SK-N-SH (cell line): ENCODE measurements around the gene NDUFAF8. TPM values are rescaled to one million over a fixed set of nuclear protein-coding genes. Genes with fewer than 3 reads are reported as not detected.

Experiments
- CTCF ChIA-PET: fragments of 300-600, 350-600 bp; formaldehyde crosslinking; extraction: SDS; loops from one replicate; lab custom pipeline; 2021; lab: Yijun Ruan, JAX
- POLR2A ChIA-PET: fragments of 350-600 bp; sonication (Branson Sonifier 250); formaldehyde crosslinking; extraction: SDS; loops from one replicate; lab custom pipeline; 2020; ENCODE audit warnings: antibody characterized with exemption, inconsistent platforms; lab: Yijun Ruan, JAX
- DNase-seq: peaks from one replicate; pipeline ENCODE4 v3.0.0; 2012
- H2AFZ ChIP-seq: fragments of 200-600 bp; sonication (generic); 2 replicates; pipeline ENCODE4 v1.8.1; 2016; ENCODE audit warnings: antibody characterized with exemption, mild to moderate bottlenecking, low read depth
- H3F3A ChIP-seq: fragments of 200-600 bp; sonication (generic); replicated peaks from 2 replicates; pipeline ENCODE3; 2016; ENCODE audit warnings: antibody characterized with exemption, mild to moderate bottlenecking; ENCODE audit not compliant: insufficient read depth
- H3K27ac ChIP-seq, 2 experiments: fragments of 200-500 bp in 1 of 2; fragments of 200-600 bp in 1 of 2; sonication (Bioruptor generic) in 1 of 2; sonication (generic), shearing (Covaris generic) in 1 of 2; 2 replicates each; pipeline versions ENCODE4 v1.5.1 to v1.6.1; 2014 to 2016; ENCODE audit warnings: low read depth in 2 of 2, inconsistent platforms in 1 of 2, low read length in 1 of 2, mild to moderate bottlenecking in 1 of 2, mixed read lengths in 1 of 2
- H3K27me3 ChIP-seq: fragments of 200-600 bp; sonication (generic), shearing (Covaris generic); 2 replicates; pipeline ENCODE4 v1.6.1; 2016; ENCODE audit warnings: mixed run types; ENCODE audit not compliant: insufficient read depth
- H3K36me3 ChIP-seq, 2 experiments: fragments of 200-500 bp in 1 of 2; fragments of 200-600 bp in 1 of 2; sonication (Bioruptor generic) in 1 of 2; sonication (generic) in 1 of 2; replicated peaks in 1 of 2; 2 replicates each; pipeline versions ENCODE3 to v1.5.1; 2014 to 2016; ENCODE audit warnings: low read length in 1 of 2, mild to moderate bottlenecking in 1 of 2; ENCODE audit not compliant: insufficient read depth in 2 of 2, control insufficient read depth in 1 of 2
- H3K4me1 ChIP-seq, 2 experiments: fragments of 200-500 bp in 1 of 2; fragments of 200-600 bp in 1 of 2; sonication (Bioruptor generic) in 1 of 2; sonication (generic), shearing (Covaris generic) in 1 of 2; 2 replicates each; pipeline versions ENCODE4 v1.5.1 to v1.6.1; 2014 to 2016; ENCODE audit warnings: low read depth in 1 of 2, low read length in 1 of 2, mixed run types in 1 of 2; ENCODE audit not compliant: insufficient read depth in 2 of 2, control insufficient read depth in 1 of 2
- H3K4me2 ChIP-seq: fragments of 200-600 bp; sonication (generic), shearing (Covaris generic); 2 replicates; pipeline ENCODE4 v1.6.1; 2017; ENCODE audit warnings: mixed run types
- H3K4me3 ChIP-seq, 2 experiments: fragments of 200-500 bp in 1 of 2; fragments of 200-600 bp in 1 of 2; sonication (Bioruptor generic) in 1 of 2; sonication (generic), shearing (Covaris generic) in 1 of 2; 2 replicates each; pipeline versions ENCODE4 v1.5.1 to v1.8.1; 2014 to 2016; ENCODE audit warnings: low read depth in 2 of 2, inconsistent platforms in 1 of 2, low read length in 1 of 2, mild to moderate bottlenecking in 1 of 2, mixed read lengths in 1 of 2, moderate library complexity in 1 of 2
- H3K79me2 ChIP-seq: fragments of 200-600 bp; sonication (generic); 2 replicates; pipeline ENCODE4 v1.8.1; 2017; ENCODE audit warnings: mild to moderate bottlenecking; ENCODE audit not compliant: insufficient read depth
- H3K9ac ChIP-seq: fragments of 200-600 bp; sonication (generic); 2 replicates; pipeline ENCODE4 v1.6.1; 2017; ENCODE audit warnings: mixed run types
- H3K9me2 ChIP-seq: fragments of 200-600 bp; sonication (generic); 2 replicates; pipeline ENCODE4 v1.6.1; 2017; ENCODE audit warnings: mixed run types
- H3K9me3 ChIP-seq: fragments of 200-600 bp; sonication (generic); 2 replicates; pipeline ENCODE4 v1.6.1; 2017; ENCODE audit warnings: mixed run types, mild to moderate bottlenecking, moderate library complexity
- H4K20me1 ChIP-seq: fragments of 200-600 bp; sonication (generic); 2 replicates; pipeline ENCODE4 v1.6.1; 2017; ENCODE audit warnings: mild to moderate bottlenecking, mixed run types; ENCODE audit not compliant: insufficient read depth
- EP300 ChIP-seq, 2 experiments: IDR thresholded peaks; 2 replicates each; pipeline versions ENCODE4 v1.4.0 to v1.6.1; 2012; ENCODE audit warnings: borderline replicate concordance in 1 of 2, low read depth in 1 of 2, low read length in 1 of 2
- MEF2A ChIP-seq: IDR thresholded peaks from 2 replicates; pipeline ENCODE4 v1.4.0; 2012; ENCODE audit warnings: low read depth, borderline replicate concordance
- REST ChIP-seq: IDR thresholded peaks from 2 replicates; pipeline ENCODE4 v1.6.1; 2012; ENCODE audit warnings: mild to moderate bottlenecking, low read depth, low read length, moderate library complexity
- TAF1 ChIP-seq: IDR thresholded peaks from 2 replicates; pipeline ENCODE4 v1.6.1; 2012; ENCODE audit warnings: low read depth, mild to moderate bottlenecking, low read length, moderate library complexity, borderline replicate concordance
- USF2 ChIP-seq: fragments of 150-350 bp; IDR thresholded peaks from 2 replicates; pipeline ENCODE4 v1.6.1; 2017; ENCODE audit warnings: antibody characterized with exemption, low read length, low read depth, borderline replicate concordance
- YY1 ChIP-seq: IDR thresholded peaks from 2 replicates; pipeline ENCODE4 v1.4.0; 2012; ENCODE audit warnings: low read depth, mild to moderate bottlenecking
- WGBS: methylation state at CpG from one replicate; pipeline ENCODE4 v1.1.6; 2017; ENCODE audit warnings: low lambda C conversion rate; 5-methylcytosine and 5-hydroxymethylcytosine counted together
- polyA plus RNA-seq, 3 experiments: library from polyadenylated mRNA; depleted of rRNA; stranded (reverse); fragments of >200 nt; gene quantifications; 2 replicates each; pipeline ENCODE4 v1.2.3, GENCODE V29; 2012

NDUFAF8 gene
- polyA plus RNA-seq, 1 of the 3 experiments (the other 2 are of a cell fraction): 229 TPM

- ChIA-PET CTCF (interaction anchor here (1.1 to 12.8 kb wide), 6 partner anchors 11 to 217 kb away, joined by 3 to 133 read pairs (median 15); no protein-coding TSS in a partner anchor), POLR2A (interaction anchor here (2.3 kb wide), 1 partner anchor 18 kb away, joined by 7 read pairs; the partner anchor contains the start of gene CEP131)
Observed at GRCh38 chr17:81241203-81241602, 2.1 kb downstream of the NDUFAF8 start.

More at GRCh38 chr17:81241203-81241602, 2.1 kb downstream of the NDUFAF8 start:
- Histone ChIP-seq H3K4me1 (peaks cover 0 to 57% of the 10 kb centered on the region in 2 experiments; a peak in 2 of 4 replicates), H3F3A (peaks cover 4% of the 10 kb centered on the region)
- TF ChIP-seq TAF1 (no peak), REST (no peak), EP300 (IDR thresholded peaks at IDR 0.05; ENCODE audit: borderline replicate concordance in 1 of 2, low read depth in 1 of 2, low read length in 1 of 2) (no peak), MEF2A (no peak), YY1 (no peak), USF2 (no peak)
- TF ChIP-seq, all 33 proteins: peak for 0
- H3K27me3 ChIP-seq: no peaks in the 10 kb centered on the region
- H3K79me2 ChIP-seq: peaks cover 54% of the 10 kb centered on the region
- H3K9me2 ChIP-seq: no peaks in the 10 kb centered on the region
- no peak overlapping the region for H3K4me3 ChIP-seq
- H3K27ac ChIP-seq: peak overlapping the region in 1 of 2 experiments; percentile 44; a peak in 1 of 4 replicates
- H3K4me2 ChIP-seq: peak overlapping the region; percentile 99; the same call in 1 of the 2 replicates
- no peak overlapping the region for H2AFZ ChIP-seq
- no peak overlapping the region for H3K9ac ChIP-seq
- WGBS: 94% methylated on average over 10 of the region's 10 CpGs
- no peaks in the 10 kb centered on the region for H3K9me3 ChIP-seq
- peaks cover 0 to 34% of the 10 kb centered on the region in 2 experiments for H3K36me3 ChIP-seq
- DNase-seq: no peak
- peaks cover 13% of the 10 kb centered on the region for H4K20me1 ChIP-seq
